DND-41 (cell line): ENCODE data around the gene DOC2A.

ENCODE experiments used
- CTCF ChIP-seq: IDR thresholded peaks from 2 replicates; pipeline ENCODE4 v1.5.1; 2012; ENCODE audit warnings: borderline replicate concordance, low read length, moderate library complexity, mild to moderate bottlenecking; ENCODE audit not compliant: poor library complexity, severe bottlenecking; ENCODE audit errors: extremely low read depth
- EZH2 ChIP-seq: IDR thresholded peaks from 3 replicates; pipeline ENCODE4 v1.6.1; 2012; ENCODE audit warnings: borderline replicate concordance, low read depth, mild to moderate bottlenecking, moderate library complexity, low read length, inconsistent platforms; ENCODE audit not compliant: severe bottlenecking

- no peak for TF ChIP-seq EZH2
- peak; percentile 17 for TF ChIP-seq CTCF
Measured at GRCh38 chr16:29974291-29975133, 36.3 kb downstream of the DOC2A start.
